ENCODE measurements around the gene SEMA5B.

The SEMA5B gene

DNA sequence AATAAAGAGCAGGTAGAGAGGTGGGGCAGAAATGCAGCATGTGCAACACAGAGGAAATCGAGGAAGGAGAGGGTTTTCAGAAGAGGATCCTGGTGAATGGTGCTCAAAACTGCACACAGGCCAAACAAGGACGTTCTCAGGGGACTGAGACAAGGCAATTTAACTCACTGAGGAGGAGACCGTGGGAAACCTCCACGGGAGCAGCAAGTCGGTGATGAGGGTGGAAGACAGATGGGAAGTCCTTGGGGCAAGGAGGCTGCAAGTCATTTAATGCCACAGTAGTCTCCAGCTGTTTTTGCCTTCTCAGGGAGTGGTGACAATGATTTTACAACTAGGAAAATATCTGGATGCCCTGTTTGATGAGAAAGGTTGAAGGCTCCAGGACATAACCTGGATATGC lies 27.8 kb upstream of the SEMA5B start:
- H4K20me1 ChIP-seq (ENCODE audit: low read depth, low read length): no peaks in the 10 kb centered on the region
- H3K27ac ChIP-seq (ENCODE audit: low read depth, low read length): no peak overlapping the region
- no peak for TF ChIP-seq EZH2phosphoT487 (conservative IDR thresholded peaks at IDR 0.05; ENCODE audit: low read length)
- TF ChIP-seq, protein P1, sequence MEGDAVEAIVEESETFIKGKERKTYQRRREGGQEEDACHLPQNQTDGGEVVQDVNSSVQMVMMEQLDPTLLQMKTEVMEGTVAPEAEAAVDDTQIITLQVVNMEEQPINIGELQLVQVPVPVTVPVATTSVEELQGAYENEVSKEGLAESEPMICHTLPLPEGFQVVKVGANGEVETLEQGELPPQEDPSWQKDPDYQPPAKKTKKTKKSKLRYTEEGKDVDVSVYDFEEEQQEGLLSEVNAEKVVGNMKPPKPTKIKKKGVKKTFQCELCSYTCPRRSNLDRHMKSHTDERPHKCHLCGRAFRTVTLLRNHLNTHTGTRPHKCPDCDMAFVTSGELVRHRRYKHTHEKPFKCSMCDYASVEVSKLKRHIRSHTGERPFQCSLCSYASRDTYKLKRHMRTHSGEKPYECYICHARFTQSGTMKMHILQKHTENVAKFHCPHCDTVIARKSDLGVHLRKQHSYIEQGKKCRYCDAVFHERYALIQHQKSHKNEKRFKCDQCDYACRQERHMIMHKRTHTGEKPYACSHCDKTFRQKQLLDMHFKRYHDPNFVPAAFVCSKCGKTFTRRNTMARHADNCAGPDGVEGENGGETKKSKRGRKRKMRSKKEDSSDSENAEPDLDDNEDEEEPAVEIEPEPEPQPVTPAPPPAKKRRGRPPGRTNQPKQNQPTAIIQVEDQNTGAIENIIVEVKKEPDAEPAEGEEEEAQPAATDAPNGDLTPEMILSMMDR (IDR thresholded peaks at IDR 0.05; ENCODE audit: insufficient read depth, low read length, poor library complexity, severe bottlenecking): no peak
- H3F3A ChIP-seq (ENCODE audit: insufficient read depth): no peaks in the 10 kb centered on the region
- no peaks in the 10 kb centered on the region for H3K27me3 ChIP-seq (ENCODE audit: low read length)
- H3K4me2 ChIP-seq (ENCODE audit: low read depth, low read length, poor library complexity, severe bottlenecking): no peak overlapping the region
- H3K9me2 ChIP-seq (replicated peaks; ENCODE audit: insufficient read depth, low read length): no peaks in the 10 kb centered on the region
- no peak overlapping the region for H3K9ac ChIP-seq (ENCODE audit: low read length)
- H2AFZ ChIP-seq (ENCODE audit: low read depth, low read length, severe bottlenecking): no peak overlapping the region
- H3K4me3 ChIP-seq (ENCODE audit: insufficient read depth, low read length, poor library complexity, severe bottlenecking): no peak overlapping the region
- no peaks in the 10 kb centered on the region for H3K79me2 ChIP-seq (ENCODE audit: insufficient read depth, low read length)
- H3K9me3 ChIP-seq (ENCODE audit: insufficient read depth, low read length): no peaks in the 10 kb centered on the region
- no peaks in the 10 kb centered on the region for H3K36me3 ChIP-seq (ENCODE audit: low read length)

DNA sequence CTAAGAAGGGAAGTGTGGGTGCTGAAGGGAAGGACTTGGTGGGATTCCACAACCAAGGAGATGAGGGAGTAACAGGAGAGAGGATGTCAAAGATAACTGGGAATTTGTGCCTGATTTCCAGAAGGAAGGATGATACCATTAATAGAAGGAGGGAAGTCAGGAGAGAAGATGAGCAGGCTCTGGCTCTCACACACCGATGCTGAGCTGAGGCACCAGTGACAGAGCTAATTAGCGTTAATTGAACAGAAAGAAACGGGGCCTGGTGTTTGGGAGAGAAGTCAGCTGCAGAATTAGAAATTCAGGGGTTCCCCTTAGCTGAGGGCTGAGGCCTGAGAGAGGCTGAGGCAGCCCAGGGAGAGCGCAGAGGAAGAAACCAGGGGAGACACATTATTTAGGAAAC lies 27.4 kb upstream of the SEMA5B start:
- no peaks in the 10 kb centered on the region for H3K79me2 ChIP-seq (ENCODE audit: insufficient read depth, low read length)
- H2AFZ ChIP-seq (ENCODE audit: low read depth, low read length, severe bottlenecking): no peak overlapping the region

DNA sequence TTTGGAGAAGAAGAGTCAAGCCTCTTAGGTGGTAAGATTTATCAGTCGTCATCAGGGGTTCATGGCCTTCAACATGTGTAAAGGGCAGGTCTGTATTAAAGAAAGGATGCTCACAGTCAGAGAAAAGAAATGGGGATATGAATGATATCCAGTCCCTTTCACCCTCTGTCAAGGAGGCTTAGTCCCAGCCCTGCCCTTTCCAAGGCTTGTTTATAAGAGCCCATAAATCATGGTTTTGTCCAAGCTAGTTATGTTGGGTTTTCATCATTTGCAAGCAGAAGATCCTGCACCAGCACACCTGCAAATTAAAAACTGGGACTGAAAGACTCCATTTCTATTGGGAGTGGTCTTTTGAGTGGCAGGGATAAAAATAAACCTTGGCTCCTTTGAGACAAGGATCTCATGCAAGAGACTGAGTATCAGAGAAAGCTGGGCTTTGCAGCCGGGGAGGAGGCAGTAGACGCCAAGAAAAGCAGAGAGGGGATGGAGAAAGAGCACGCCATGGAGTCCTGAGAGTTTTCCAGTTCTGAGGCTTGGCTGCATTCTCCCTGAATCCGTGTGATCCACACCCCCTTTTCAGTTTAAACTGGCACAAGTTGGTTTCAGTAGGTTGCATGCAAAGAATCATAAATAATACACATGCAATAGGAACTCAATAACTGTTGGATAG lies 26.7 kb upstream of the SEMA5B start:
- H3K79me2 ChIP-seq (ENCODE audit: insufficient read depth, low read length): no peaks in the 10 kb centered on the region
- no peak overlapping the region for H3K9ac ChIP-seq (ENCODE audit: low read length)
- no peak overlapping the region for H3K4me2 ChIP-seq (ENCODE audit: low read depth, low read length, poor library complexity, severe bottlenecking)
- TF ChIP-seq, protein P1 (IDR thresholded peaks at IDR 0.05; ENCODE audit: insufficient read depth, low read length, poor library complexity, severe bottlenecking): no peak
- TF ChIP-seq EZH2phosphoT487 (conservative IDR thresholded peaks at IDR 0.05; ENCODE audit: low read length): no peak
- H3F3A ChIP-seq (ENCODE audit: insufficient read depth): no peaks in the 10 kb centered on the region
- no peak overlapping the region for H2AFZ ChIP-seq (ENCODE audit: low read depth, low read length, severe bottlenecking)
- no peaks in the 10 kb centered on the region for H3K9me3 ChIP-seq (ENCODE audit: insufficient read depth, low read length)
- no peak overlapping the region for H3K4me3 ChIP-seq (ENCODE audit: insufficient read depth, low read length, poor library complexity, severe bottlenecking)
- H3K27me3 ChIP-seq (ENCODE audit: low read length): no peaks in the 10 kb centered on the region
- no peaks in the 10 kb centered on the region for H3K9me2 ChIP-seq (replicated peaks; ENCODE audit: insufficient read depth, low read length)
- H3K27ac ChIP-seq (ENCODE audit: low read depth, low read length): no peak overlapping the region
- H3K36me3 ChIP-seq (ENCODE audit: low read length): no peaks in the 10 kb centered on the region
- H4K20me1 ChIP-seq (ENCODE audit: low read depth, low read length): no peaks in the 10 kb centered on the region

More for the DNA sequence above, 27.4 kb upstream of the SEMA5B start:
- Histone ChIP-seq H3K9me2 (replicated peaks; ENCODE audit: insufficient read depth, low read length) (no peaks in the 10 kb centered on the region), H3K9me3 (ENCODE audit: insufficient read depth, low read length) (no peaks in the 10 kb centered on the region), H3K27ac (ENCODE audit: low read depth, low read length) (no peak overlapping the region), H3K9ac (ENCODE audit: low read length) (no peak overlapping the region), H3K4me2 (ENCODE audit: low read depth, low read length, poor library complexity, severe bottlenecking) (no peak overlapping the region), H4K20me1 (ENCODE audit: low read depth, low read length) (no peaks in the 10 kb centered on the region), H3F3A (ENCODE audit: insufficient read depth) (no peaks in the 10 kb centered on the region), H3K27me3 (ENCODE audit: low read length) (no peaks in the 10 kb centered on the region), H3K4me3 (ENCODE audit: insufficient read depth, low read length, poor library complexity, severe bottlenecking) (no peak overlapping the region), H3K36me3 (ENCODE audit: low read length) (no peaks in the 10 kb centered on the region)
- TF ChIP-seq, protein P1 (IDR thresholded peaks at IDR 0.05; ENCODE audit: insufficient read depth, low read length, poor library complexity, severe bottlenecking): no peak
- TF ChIP-seq EZH2phosphoT487 (conservative IDR thresholded peaks at IDR 0.05; ENCODE audit: low read length): no peak
